HG02642 (cell line): ENCODE measurements around the gene SCAMP3.
"Not testable (repeated sequence)": the region's sequence is repeated elsewhere in the genome, so short reads cannot be mapped to it uniquely, and the experiment has no call there.

Experiments used
- ATAC-seq: cut with Tn5 transposase; IDR thresholded peaks from one replicate; pipeline ENCODE4 v1.9.1; 2021; ENCODE audit warnings: mild to moderate bottlenecking; ENCODE audit not compliant: unreplicated experiment, poor library complexity

The SCAMP3 gene

DNA sequence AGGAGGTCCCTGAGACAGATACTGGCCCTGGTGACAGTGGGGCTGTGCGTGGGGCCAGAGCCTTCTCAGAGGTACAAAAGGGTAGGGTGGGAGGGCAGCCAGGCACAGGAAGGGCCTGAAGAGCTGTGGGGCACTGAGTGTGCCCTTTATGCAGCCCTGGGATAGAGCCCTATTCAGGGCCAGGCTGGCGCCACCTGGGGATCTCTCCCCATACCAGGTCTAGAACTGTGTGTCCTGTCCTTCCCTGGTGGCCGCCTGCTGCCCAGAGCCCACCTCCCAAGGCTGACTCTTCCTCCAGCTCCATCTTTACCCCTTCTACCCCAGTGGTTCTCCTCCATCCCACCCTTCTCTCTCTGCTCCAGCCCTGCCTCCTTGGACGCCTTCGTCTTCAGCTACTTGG, 28.7 kb downstream of the SCAMP3 start:
- ATAC-seq = not testable (repeated sequence)

DNA sequence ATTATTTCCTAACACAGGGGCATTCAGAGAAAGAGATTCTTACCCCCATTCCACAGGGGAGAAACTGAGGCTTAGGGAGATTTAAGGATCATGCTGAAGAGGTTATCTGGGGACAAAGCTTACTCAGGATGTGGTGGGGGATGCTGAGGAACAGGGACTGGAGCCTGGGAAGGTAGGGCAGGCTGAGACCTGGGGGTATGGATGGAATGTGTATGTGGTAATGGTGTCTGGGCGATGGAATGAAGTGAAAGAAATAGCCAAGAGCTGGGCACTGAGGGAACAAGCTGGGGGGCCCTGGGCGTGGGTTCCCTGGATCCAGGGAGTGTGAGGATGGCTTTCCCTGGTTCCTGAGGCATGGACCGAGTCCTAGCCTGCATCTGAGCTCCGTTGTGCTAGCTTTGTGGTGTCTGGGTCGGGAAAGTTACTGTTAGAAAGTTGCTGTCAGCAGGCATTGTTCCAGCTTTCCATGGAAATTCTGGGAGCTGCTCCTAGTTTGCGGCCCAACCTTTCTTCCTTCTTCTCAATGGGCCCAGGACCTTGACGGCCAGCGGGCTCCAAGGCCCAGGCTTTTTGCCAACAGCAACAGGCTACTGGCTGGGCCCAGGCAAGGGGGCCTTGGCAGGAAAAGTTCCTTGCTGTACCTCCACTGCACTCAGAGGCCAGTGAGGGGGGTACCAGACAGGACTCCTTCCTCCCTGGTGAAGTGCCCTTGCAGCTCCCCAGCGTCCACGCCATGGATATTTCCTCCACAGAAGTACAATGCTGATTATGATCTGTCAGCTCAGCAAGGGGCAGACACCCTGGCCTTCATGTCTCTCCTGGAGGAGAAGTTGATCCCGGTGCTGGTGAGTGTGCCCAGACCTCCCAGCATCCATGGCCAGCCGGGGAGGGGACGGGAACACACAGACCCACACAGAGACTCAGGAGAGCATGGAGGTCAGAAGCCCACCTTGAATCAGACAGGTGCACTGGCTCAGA, 29.9 kb downstream of the SCAMP3 start:
- not testable (repeated sequence) for ATAC-seq

DNA sequence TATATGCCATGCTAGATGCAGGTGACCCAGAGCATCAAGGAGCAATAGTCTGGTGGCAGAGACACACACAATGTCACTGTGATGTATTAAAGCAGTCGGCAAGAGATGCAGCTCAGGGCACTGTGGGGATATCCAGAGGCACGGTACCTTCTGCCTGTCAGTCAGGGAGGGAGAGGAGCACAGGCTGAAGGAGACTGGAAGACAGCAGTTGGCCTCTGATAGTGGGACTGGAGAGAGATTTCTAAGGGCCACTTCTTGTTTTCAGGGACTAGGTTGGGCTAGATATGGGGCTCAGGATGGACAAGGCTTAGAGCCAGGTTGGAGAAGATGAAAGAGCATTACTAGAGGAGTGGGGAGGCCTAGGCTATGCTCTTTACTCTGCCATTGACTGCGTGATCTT, 30.9 kb downstream of the SCAMP3 start:
- ATAC-seq = not testable (repeated sequence)

DNA sequence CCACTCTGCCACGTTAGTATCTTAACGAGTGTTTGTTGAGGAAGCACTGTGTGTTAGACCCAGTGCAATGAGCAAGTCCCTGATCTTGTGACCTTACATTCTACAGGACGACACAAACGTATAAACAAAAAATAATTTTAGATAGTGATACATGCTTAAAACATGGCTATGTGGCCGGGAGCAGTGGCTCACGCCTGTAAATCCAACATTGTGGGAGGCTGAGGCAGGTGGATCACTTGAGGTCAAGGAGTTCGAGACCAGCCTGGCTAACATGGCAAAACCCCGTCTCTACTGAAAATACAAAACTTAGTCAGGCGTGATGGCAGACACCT, 34.1 kb downstream of the SCAMP3 start:
- no peak for ATAC-seq

DNA sequence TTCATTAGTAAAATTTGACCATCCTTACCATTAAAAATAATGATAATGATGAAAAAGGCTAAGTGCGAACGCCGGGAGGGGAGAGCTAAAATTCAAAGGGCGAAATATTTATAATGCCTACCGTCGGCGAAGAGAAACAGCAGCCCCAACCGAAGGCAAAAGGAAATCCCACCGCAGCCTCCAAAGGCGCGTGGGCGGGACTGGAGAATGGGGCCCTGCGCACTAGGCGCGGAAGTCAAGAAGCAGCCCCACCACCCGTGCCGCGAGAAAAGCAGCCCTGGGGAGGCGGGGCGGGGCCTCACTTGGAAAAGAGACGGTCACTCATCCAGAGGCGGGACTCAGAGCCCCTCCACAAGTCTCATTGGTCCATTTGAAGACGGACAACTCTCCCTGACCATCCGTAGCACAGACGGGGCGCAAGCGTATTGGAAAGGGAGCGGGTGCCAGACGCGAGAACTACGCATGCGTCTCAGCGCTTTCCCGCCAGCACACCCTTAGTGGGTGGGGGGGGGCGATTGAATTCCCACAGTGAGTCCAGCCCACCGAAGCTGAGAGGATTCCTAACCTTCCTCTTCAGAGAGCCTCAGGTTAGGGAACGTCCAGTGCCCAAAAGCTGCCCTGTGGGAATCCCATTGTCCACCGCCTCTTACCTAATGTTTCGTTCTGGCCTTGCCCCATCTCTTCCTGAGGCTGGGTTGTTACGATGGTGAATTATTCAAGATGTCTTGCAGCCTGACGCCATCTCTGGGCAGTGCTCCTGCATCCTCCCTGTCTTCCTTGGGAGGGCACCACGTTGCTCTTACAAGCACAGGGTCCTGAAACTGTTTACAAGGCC, 34.7 kb downstream of the SCAMP3 start:
- ATAC-seq = peak; percentile 92

DNA sequence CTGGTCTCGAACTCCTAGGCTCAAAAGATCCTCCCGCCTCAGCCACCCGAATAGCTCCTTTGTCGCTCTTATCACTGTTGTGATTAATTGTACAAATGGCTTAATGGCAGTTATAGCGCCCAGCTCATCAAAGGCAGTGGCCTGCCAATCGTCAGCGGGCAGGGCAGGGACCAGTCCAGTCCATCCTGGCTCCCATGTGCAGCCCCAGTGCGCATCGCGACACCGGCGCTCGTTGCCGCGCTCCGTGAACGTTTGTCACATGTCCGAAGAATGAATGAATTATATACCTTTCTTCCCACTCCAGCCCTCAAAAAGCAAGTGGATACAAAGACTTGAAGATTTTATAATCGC, 35.3 kb downstream of the SCAMP3 start:
- ATAC-seq = no peak

DNA sequence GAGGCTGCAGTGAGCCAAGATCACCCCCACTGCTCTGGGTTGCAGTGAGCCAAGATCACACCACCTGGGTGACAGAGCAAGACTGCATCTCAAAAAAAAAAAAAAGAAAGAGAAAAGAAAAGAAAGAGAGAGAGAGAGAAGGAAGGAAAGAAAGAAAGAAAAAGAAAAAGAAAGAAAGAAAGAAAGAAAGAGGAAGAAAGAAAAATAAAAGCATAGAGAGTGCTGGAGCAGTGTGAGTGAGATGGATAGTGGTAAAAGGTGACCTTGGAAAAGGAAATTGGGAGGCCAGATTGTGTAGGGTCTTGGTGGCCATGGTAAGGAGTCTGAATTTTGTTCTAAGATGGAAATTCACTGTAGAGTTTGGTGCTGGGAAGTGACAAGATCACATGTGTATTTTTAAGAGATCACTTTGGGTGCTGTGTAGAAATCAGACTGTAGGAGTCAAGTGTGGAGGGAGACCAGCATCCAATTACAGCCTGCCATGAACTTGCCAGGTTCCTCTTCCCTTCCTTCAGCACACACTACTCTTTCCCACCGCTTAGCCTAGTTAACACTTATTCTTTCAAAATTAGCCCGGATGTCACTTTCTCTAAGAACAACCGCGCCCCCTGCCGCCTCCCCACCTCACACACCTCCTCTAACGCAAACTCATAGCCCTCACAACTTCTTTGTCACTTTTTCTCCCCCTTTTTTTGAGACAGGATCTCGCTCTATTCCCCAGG, 35.8 kb downstream of the SCAMP3 start:
- no peak for ATAC-seq

DNA sequence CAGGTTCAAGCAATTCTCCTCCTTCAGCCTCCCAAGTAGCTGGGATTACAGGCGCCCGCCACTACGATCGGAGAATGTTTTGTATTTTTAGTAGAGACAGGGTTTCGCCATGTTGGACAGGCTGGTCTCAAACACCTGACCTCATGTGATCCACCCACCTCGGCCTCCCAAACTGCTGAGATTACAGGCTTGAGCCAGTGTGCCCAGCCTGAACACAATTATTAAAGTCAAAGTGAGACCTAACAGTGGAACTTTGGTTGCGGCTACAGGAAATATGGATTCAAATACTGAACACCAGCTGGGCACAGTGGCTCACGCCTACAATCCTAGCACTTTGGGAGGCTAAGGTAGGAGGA, 36.8 kb downstream of the SCAMP3 start:
- not testable (repeated sequence) for ATAC-seq

DNA sequence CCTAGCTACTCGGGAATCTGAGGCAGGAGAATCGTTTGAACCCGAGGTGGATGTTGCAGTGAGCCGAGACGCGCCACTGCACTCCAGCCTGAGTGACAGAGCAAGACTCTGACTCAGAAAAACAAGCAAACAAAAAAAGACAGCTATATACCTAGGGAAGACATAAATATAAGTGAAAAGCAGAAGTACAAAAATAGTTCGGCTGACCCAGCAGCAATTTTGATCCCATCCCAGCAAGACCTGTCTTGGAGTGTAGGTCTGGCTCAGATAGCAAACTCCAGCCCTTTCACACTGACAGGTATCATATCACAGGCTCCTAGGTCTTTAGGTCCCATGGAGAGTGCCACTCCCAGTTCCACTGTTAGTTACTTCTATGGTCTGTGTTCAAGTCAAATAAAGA, 39.1 kb downstream of the SCAMP3 start:
- ATAC-seq = no peak

DNA sequence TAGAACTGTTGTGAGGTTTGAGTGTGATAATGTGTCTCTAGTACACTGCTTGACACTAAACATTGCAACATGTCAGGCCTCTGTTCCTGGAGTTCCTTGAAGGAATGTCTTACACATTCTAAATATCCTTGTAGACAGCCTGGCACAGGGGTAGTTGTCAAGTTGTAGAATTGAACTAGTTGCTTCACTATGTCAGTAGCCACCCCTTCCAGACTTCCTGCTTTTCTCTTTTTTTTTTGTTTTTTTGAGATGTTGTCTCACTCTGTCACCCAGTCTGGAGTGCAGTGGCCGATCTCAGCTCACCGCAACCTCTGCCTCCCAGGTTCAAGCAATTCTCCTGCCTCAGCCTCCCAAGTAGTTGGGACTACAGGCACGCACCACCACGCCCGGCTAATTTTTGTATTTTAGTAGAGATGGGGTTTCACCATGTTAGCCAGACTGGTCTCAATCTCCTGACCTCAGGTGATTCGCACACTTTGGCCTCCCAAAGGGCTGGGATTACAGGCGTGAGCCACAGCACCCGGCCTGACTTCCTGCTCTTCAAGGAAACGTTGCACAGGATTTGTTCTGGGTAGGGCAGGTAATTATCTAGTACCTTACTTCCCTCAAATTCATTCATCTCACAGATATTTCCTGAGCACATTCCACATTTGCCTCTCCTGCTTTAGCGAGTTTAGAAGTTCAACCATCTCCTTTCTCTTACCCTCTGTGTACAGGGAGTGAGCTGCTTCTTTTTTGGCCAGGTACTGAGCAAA, 41.8 kb downstream of the SCAMP3 start:
- ATAC-seq = not testable (repeated sequence)

DNA sequence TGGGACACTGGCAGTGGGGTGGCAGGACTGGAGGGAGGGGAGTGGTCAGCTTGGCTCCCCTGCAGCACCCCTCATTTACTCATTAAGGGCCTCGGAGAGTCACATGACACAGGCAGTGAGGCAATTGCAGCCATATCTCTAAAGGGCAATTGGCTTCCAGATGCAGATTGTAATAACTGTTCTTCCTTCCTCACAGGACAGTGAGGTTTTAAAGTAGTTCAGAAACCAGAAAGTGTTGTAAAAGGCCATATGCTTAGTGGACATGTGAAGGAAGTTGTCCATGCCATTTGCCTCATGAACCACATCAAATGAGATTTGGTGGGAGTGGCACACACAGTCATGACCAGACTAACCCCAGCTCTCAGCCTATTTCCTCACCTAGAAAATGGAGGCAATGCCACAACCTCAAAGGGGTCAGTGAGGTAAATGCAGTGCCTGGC, 42.5 kb downstream of the SCAMP3 start:
- no peak for ATAC-seq

DNA sequence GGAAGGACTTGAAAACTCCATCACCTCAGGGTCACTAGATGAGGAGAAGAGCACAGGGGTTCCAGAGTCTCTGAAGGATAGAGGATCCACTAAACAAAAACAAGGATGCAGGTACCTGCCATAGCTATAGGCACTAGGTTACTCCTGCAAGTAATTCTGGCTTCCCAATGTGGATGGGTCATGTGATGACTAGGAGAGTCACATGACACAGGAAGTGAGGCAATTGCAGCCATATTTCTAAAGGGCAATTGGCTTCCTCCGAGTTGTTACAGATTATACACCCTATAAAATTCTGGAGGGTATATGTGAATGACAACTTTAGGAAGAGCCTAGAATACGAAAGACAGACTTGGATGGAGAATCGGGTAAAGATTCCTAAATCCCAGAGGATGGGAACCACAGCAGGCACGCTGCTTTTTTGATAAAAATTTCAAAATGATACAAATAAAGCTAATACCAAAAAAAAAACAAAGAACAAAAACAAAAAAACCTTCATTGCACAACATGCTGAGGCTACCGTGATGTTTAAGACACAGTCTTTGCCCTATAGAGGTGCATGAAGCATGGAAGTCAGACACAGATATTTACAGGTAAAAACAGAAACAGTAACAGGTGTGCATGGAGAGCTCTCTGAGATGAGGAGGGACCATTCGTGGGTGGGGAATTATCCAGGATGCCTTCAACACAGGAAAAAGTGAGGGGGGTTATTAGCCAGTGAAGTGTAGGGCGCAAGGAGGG, 43.1 kb downstream of the SCAMP3 start:
- ATAC-seq = no peak

DNA sequence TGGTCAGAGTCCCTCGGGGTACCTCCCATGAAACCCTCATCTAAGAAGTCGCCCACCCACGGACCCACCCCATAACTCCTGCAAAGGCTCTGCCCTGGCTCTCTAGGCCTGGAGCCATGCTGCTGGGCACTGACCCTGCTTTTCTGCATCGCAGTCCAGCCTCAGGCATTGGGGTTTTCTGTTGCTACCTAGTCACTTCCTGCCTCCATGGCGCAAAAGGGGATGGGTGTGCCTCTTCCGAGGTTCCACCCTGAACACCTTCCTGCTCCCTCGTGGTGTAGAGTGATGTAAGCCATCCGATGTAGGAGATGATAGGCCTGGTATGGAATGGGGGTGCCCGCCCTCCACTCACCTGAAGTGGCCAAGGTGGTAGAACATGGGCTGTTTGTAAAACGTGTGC, 47.5 kb downstream of the SCAMP3 start:
- ATAC-seq = not testable (repeated sequence)

DNA sequence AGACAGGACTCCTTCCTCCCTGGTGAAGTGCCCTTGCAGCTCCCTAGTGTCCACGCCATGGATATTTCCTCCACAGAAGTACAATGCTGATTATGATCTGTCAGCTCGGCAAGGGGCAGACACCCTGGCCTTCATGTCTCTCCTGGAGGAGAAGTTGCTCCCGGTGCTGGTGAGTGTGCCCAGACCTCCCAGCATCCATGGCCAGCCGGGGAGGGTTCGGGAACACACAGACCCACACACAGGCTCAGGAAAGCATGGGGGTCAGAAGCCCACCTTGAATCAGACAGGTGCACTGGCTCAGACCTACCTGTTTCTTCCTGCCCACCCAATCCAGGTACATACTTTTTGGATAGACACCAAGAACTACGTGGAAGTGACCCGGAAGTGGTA, 50.1 kb downstream of the SCAMP3 start:
- ATAC-seq = not testable (repeated sequence)

DNA sequence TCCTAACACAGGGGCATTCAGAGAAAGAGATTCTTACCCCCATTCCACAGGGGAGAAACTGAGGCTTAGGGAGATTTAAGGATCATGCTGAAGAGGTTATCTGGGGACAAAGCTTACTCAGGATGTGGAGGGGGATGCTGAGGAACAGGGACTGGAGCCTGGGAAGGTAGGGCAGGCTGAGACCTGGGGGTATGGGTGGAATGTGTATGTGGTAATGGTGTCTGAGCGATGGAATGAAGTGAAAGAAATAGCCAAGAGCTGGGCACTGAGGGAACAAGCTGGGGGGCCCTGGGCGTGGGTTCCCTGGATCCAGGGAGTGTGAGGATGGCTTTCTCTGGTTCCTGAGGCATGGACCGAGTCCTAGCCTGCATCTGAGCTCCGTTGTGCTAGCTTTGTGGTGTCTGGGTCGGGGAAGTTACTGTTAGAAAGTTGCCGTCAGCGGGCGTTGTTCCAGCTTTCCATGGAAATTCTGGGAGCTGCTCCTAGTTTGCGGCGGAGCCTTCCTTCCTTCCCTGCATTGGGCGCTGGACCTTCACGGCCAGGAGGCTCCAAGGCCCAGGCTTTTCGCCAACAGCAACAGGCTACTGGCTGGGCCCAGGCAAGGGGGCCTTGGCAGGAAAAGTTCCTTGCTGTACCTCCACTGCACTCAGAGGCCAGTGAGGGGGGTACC, 50.6 kb downstream of the SCAMP3 start:
- ATAC-seq = not testable (repeated sequence)

DNA sequence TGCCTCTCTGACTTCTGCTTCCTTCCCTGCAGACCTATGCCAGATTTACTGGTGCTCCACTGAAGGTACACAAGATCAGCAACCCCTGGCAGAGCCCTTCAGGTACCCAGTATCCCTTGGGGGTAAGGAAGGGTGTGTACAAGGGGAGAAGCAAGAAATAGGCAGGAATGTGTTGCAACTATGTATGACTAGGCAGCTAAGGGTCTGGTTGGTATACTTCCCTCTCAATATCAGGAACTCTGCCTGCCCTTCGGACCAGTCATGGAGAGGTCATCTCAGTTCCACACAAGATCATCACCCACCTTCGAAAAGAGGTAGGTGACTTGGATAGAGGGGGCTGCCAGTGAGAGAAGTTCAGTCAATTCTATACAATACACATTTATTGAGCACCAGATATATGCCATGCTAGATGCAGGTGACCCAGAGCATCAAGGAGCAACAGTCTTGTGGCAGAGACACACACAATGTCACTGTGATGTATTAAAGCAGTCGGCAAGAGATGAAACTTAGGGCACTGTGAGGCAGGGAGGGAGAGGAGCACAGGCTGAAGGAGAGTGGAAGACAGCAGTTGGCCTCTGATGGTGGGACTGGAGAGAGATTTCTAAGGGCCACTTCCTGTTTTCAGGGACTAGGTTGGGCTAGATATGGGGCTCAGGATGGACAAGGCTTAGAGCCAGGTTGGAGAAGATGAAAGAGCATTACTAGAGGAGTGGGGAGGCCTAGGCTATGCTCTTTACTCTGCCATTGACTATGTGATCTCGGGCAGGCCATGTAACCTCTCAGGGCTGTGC, 51.7 kb downstream of the SCAMP3 start:
- ATAC-seq = no peak

DNA sequence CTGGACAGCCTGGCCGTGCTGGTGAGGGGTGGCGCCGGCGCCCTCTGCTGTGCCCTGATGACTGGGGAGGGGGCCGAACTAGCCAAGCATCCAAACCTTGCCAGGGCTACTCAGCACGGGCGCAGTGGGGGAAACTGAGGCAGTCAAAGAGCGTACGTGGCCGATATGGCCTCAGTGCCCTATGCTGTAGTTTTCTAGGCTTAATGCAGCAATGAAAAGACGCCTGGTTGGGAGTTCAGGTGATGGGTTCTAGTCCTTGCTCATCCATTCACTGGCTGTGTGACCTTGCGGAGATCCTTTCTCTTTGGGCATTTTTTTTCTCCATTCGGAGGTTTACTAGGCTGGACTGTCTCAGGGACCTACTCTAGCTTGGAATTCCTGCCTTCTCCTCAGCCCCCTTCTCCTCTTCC, 52.8 kb downstream of the SCAMP3 start:
- ATAC-seq = no peak
